Measurements from ENCODE around the gene BCL6B.

Gene BCL6B

DNA sequence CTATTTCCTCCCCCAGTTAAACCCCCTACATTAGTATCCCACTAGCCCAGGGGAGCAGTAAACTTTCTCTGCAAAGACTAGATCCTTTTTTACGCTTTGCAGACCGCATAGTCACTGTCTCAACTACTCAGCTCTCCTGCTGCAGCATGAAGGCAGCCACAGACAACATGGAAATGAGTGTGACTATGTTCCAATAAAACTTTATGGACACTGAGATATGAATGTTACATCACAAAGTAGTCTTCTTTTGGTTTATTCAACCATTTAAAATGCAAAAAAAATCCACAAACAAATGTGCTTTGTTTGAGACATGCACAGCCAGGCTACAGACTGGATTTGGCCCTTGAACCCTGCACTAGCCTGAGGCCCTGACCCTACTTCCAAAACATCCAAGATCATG lies 12.3 kb upstream of the BCL6B start:
- no peak for DNase-seq

- DNase-seq: no peak
Measured at GRCh38 chr17:7011415-7011814, 11.4 kb upstream of the BCL6B start.

- DNase-seq: no peak
Measured at GRCh38 chr17:7011942-7012254, 11.0 kb upstream of the BCL6B start.

- peak; percentile 96 for DNase-seq
Measured at GRCh38 chr17:7014261-7014994, 8.4 kb upstream of the BCL6B start.

DNA sequence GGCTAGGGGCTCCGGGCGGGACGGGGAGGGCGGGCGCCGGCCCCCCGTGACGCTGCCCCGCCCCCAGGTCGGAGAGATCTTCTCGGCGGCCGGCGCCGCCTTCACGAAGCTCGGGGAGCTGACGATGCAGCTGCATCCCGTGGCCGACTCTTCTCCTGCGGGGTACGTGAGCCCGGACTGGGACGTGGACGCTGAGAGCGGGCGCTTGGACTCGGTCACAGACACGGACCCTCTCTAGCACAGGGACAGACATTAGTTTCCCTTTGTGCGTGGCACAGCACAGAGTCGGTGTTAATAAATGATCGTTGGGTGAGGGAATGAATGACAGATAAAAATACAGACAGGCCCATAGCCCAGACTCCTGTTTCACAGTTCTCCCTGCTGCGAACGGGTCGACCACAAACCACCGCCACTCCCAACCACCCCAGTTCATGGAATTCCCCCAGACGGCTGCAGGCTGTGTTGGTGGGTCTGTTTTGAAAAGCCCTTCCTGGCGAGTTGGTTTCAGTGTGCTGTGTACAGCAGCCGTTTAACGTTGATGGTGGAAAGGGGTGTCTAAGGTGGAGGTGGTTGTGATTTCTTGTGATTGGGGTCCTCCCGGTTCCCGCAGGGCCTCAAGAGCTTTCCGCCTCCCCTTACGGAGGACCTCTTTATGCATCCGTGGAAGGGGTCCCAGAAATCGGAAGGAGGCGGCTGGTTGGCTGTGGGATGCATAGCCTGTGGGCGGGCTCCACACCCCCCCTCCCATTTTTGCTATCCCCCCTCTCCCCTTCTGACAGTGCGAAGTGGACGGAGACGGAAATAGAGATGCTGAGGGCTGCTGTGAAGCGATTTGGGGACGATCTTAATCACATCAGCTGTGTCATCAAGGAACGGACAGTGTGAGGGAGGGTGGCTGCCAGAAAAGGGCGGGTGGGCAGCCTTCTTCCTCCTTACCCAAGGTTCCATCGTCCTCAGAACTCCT lies 7.6 kb upstream of the BCL6B start:
- peak; percentile 63 for DNase-seq

- no peak for DNase-seq
Measured at GRCh38 chr17:7016418-7016817, 6.4 kb upstream of the BCL6B start.

GRCh38 chr17:7016886-7017826 lies 5.7 kb upstream of the BCL6B start:
- no peak for DNase-seq

GRCh38 chr17:7017827-7018200 lies 5.0 kb upstream of the BCL6B start:
- DNase-seq: no peak

GRCh38 chr17:7018331-7018964 lies 4.4 kb upstream of the BCL6B start:
- DNase-seq: no peak

DNA sequence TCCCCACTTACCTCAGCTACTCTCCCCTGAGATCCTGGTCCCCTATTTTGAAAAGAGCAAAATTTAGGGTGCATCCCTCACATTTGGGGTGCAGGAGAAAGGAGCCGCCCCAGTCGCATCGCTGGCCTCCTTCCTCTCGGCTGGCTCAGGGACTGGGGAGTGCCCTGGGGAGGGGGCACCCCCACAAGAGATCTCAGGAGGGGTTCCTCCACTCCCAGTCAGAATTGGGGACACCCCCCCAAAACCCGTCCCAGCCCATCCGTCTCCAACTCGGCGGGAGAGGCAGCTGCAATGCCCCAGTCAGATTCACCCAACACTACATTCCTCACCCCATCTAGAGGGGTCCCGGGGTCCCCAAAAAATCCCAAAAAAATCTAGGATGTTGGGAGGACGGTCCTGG lies 3.5 kb upstream of the BCL6B start:
- no peak for DNase-seq

- DNase-seq: no peak
Measured at GRCh38 chr17:7019839-7020519, 2.9 kb upstream of the BCL6B start.

- no peak for DNase-seq
Measured at GRCh38 chr17:7020894-7021664, 1.8 kb upstream of the BCL6B start.

GRCh38 chr17:7021993-7022778 lies 664 bp upstream of the BCL6B start:
- peak; percentile 76 for DNase-seq

GRCh38 chr17:7023576-7024401 lies 939 bp downstream of the BCL6B start:
- DNase-seq: peak; percentile 96

GRCh38 chr17:7024402-7024785 lies 1.5 kb downstream of the BCL6B start:
- no peak for DNase-seq

GRCh38 chr17:7025245-7025644 lies 2.4 kb downstream of the BCL6B start:
- no peak for DNase-seq

GRCh38 chr17:7026471-7027115 lies 3.7 kb downstream of the BCL6B start:
- no peak for DNase-seq

- no peak for DNase-seq
Measured at GRCh38 chr17:7027335-7027734, 4.5 kb downstream of the BCL6B start.

GRCh38 chr17:7029096-7029495 lies 6.2 kb downstream of the BCL6B start:
- no peak for DNase-seq

All from stimulated activated CD4-positive, alpha-beta T cell treated with anti-CD3 and anti-CD28 coated beads, Interleukin-12 subunit alpha, Interleukin-12 subunit beta, amount 100 ng/mL, for 4 hours (primary cell).